GM10847 (cell line): ENCODE data around the gene PTEN.

Experiments
- POLR2A ChIP-seq: IDR thresholded peaks from 2 replicates; pipeline ENCODE4 v1.6.1; 2011; ENCODE audit not compliant: insufficient read length; ENCODE audit errors: extremely low read depth

The PTEN gene

GRCh38 chr10:87979847-87980246, 116.4 kb downstream of the PTEN start:
- TF ChIP-seq POLR2A, result no peak

DNA sequence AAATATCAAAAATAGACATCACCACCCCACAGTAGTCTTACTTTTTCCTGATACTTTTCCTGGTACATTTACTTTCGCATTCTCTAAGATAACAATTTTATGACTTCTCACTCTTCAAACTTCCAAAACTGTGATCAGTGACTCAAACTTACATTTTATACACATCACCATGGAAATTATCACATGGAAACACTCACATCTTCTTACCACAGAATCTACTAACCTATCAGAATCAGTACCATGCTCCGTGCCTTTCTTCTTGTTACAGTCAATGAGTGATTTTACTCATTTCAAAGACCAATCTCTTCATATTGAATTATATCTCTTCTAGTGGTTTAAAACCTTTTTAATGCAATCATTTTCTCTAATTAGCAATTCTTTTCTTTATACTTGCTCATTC, 120.3 kb downstream of the PTEN start:
- no peak for TF ChIP-seq POLR2A

- no peak for TF ChIP-seq POLR2A
Measured at GRCh38 chr10:87987206-87987605, 123.8 kb downstream of the PTEN start.

DNA sequence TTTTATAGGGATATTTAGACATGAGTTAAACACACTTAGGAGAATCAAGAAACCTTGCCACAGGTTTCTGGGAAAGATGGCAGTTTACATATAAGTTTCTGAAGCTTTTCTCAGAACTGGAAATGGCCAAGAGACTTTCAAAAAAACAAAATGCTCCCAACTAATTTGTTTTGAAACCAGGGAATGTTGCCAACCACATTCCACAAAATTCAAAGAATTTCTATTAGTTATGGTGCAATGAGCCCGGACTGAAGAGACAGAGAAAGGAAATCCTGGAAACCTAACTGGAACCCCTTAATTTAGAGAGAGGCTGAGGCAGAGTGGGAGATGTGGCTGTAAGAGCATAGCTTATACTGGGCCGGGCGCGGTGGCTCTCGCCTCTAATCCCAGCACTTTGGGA, 128.5 kb downstream of the PTEN start:
- TF ChIP-seq POLR2A, result no peak

DNA sequence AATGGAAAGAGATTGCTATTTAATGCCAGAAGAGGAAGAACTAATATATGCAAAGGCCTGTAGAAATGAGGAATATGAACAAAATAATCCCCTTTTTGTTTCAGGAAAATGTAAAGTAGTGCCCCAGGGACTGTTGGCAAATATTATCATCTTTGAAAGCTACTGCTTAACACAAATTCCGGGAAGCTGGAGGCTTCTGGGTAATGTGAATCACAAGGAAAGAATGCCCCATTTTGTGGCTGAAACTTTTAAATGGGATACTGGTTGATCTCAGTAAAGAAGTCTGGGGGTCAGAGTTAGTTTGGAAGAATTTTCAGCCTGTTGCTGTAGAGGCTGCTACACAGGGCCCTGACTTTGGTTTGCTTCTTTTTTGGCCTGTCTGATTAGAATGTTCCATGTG, 141.0 kb downstream of the PTEN start:
- TF ChIP-seq POLR2A, result no peak

- TF ChIP-seq POLR2A, result no peak
Measured at GRCh38 chr10:88006261-88006660, 142.8 kb downstream of the PTEN start.

DNA sequence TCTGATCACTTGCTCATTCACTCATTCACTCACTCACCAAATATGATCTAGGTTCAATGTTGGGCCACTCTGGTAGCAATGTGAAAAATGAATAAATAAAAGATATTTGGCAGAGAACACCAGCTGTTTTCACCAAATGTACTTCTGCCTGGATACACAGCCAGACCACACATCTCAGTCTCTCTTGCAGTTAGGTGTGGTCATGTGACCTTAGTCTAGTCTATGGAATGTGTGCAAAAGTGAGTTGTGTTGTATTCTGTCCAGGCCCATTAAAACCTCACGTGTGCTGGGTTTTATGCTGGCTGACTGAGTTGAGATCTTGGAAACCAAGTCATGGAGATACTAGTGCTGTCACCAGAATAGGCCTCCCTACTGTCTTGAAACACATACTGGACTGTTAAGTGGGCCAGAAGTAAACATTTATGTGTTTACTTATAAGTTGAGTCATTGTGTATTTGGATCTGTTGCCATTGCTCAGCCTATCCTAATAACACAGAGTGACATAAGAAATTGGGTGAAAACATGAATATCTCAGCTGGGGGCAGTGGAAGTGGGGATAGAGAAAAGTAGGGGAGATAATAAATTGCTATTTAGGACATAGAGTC, 145.5 kb downstream of the PTEN start:
- TF ChIP-seq POLR2A, result no peak

GRCh38 chr10:88012641-88013040, 149.2 kb downstream of the PTEN start:
- TF ChIP-seq POLR2A, result no peak

DNA sequence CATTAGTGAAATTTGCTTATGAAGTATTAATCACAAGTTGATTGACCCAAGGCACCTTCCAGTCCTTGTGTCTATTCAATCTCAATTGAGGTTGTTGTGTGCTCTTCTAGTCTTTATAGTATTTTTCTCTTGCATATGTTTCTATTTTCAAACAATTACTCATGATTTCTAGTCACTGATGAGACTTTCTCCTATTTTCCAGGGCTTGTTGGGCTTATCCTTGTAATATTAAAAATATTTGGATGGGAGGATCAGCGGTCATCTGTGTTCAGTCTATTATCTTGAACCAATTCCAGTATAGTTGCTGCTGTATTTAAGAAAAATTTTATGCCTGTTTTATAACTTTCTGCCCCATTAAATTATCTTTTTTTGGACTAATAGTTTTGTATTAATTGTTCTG, 154.4 kb downstream of the PTEN start:
- TF ChIP-seq POLR2A, result no peak

- no peak for TF ChIP-seq POLR2A
Measured at GRCh38 chr10:88019753-88020152, 156.3 kb downstream of the PTEN start.
